Natural killer cell (primary cell): Measurements from ENCODE around the gene AIFM3. TPM values are rescaled to one million over a fixed set of nuclear protein-coding genes. Genes with fewer than 3 reads are reported as not detected.

ENCODE experiments used
- ATAC-seq, 3 donors: fragments of 150-1000 bp in 2 of 3; fragments of 200-7000 bp in 1 of 3; cut with Tn5 transposase; 1 replicate in 1 of 3; 2 replicates in 2 of 3; pipeline ENCODE4 v1.10.0; 2021; ENCODE audit warnings: mild to moderate bottlenecking in 2 of 3, moderate library complexity in 2 of 3
- DNase-seq, 2 donors: peaks; one replicate each; pipeline versions ENCODE4 v3.0.0 to v3.0.0-alpha.2; 2013 to 2021; ENCODE audit warnings: mixed read lengths in 1 of 2
- H3K27ac ChIP-seq: one replicate; pipeline ENCODE4 v1.5.1; 2013; ENCODE audit warnings: mild to moderate bottlenecking, low read length
- H3K27me3 ChIP-seq: one replicate; pipeline ENCODE4 v1.6.1; 2013; ENCODE audit warnings: low read length; ENCODE audit not compliant: control insufficient read depth, insufficient read depth
- H3K36me3 ChIP-seq: one replicate; pipeline ENCODE4 v1.6.1; 2013; ENCODE audit warnings: low read length; ENCODE audit not compliant: control insufficient read depth, insufficient read depth
- H3K4me1 ChIP-seq: one replicate; pipeline ENCODE4 v1.6.1; 2013; ENCODE audit warnings: low read length; ENCODE audit not compliant: control insufficient read depth, insufficient read depth
- H3K4me3 ChIP-seq: one replicate; pipeline ENCODE4 v1.5.1; 2013; ENCODE audit warnings: low read length
- H3K9me3 ChIP-seq: one replicate; pipeline ENCODE4 v1.6.1; 2013; ENCODE audit warnings: low read length; ENCODE audit not compliant: control insufficient read depth, insufficient read depth
- H3K27ac Mint-ChIP-seq, 2 donors: one replicate each; pipeline ENCODE4 v1.8.0; 2022; ENCODE audit warnings: mild to moderate bottlenecking in 2 of 2, mixed read lengths in 2 of 2, moderate library complexity in 1 of 2
- H3K27me3 Mint-ChIP-seq, 2 donors: one replicate each; pipeline ENCODE4 v1.8.0; 2022; ENCODE audit warnings: low read depth in 2 of 2, mixed read lengths in 2 of 2
- H3K36me3 Mint-ChIP-seq: one replicate; pipeline ENCODE4 v1.8.0; 2022; ENCODE audit warnings: mixed read lengths
- H3K4me1 Mint-ChIP-seq, 2 donors: one replicate each; pipeline ENCODE4 v1.8.0; 2022; ENCODE audit warnings: mixed read lengths in 2 of 2
- H3K4me3 Mint-ChIP-seq: one replicate; pipeline ENCODE4 v1.8.0; 2022; ENCODE audit warnings: mild to moderate bottlenecking, moderate library complexity, mixed read lengths
- H3K9me3 Mint-ChIP-seq, 2 donors: one replicate each; pipeline ENCODE4 v1.8.0; 2022; ENCODE audit warnings: mixed read lengths in 2 of 2
- WGBS: methylation state at CpG from one replicate; pipeline ENCODE4 v1.1.7; 2013; ENCODE audit warnings: missing lambda C conversion rate; ENCODE audit not compliant: insufficient coverage; 5-methylcytosine and 5-hydroxymethylcytosine counted together
- intact Hi-C: fragments of 100-400 bp; cut with micrococcal nuclease; formaldehyde crosslinking; loops from one replicate; pipeline ENCODE4 v1.14.2; 2022
- total RNA-seq, 4 donors: library from RNA; stranded (reverse); fragments of 120-200 nt in 1 of 4; gene quantifications; one replicate each; pipeline versions ENCODE4 v1.2.3 to v1.2.4, GENCODE V29; 2013 to 2022
- TF ChIP-seq, protein P1 (sequence below): fragments of 200-600 bp; IDR thresholded peaks from one replicate; pipeline ENCODE4 v1.8.0; 2022; ENCODE audit warnings: antibody characterized with exemption

Gene AIFM3
- total RNA-seq, 3 donors from 2014 or later (not counting 1 experiment from before 2014, with no cell fraction given): 1.5 to 2.3 (median 2.2) TPM

DNA sequence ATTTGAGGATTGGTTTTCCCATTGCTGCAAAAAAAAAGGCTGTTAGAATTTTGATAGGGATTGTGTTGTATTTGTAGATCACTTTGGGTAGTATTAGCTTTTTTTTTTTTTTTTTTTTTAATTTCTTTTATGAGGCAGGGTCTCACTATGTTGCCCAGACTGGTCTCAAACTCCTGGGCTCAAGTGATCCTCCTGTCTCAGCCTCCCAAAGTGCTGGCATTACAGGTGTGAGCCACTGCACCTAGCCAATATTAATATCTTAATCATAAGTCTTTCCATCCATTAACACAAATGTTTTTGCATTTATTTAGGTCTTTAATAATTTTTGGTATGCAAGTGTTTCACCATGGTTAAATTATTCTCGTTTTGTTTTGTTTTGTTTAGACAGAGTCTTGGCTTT lies 23.0 kb upstream of the AIFM3 start:
- peak overlapping the region; percentile 34 to 73 for H3K27ac Mint-ChIP-seq
- peaks cover 9% of the 10 kb centered on the region for H3K4me1 ChIP-seq

DNA sequence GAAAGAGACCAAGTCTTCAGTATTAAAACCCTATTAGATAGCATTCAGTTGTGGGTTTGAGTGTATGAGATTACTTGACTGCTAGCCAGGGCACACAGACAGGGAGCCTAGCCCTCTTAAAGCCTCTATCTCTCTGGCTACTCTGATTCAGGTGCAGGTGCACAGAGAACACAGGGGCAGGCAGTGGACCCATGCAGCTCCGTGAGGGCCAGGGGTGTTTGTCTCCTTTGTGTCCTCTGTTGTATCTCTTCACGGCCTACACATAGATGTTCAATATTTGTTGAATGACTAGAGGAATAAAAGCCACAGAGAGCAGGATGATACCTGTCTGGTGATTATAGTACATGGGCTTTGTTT lies 21.5 kb upstream of the AIFM3 start:
- peaks cover 17% of the 10 kb centered on the region for H3K4me1 ChIP-seq
- H3K4me3 Mint-ChIP-seq: no peak overlapping the region
- H3K4me3 ChIP-seq: no peak overlapping the region
- TF ChIP-seq, protein P1, sequence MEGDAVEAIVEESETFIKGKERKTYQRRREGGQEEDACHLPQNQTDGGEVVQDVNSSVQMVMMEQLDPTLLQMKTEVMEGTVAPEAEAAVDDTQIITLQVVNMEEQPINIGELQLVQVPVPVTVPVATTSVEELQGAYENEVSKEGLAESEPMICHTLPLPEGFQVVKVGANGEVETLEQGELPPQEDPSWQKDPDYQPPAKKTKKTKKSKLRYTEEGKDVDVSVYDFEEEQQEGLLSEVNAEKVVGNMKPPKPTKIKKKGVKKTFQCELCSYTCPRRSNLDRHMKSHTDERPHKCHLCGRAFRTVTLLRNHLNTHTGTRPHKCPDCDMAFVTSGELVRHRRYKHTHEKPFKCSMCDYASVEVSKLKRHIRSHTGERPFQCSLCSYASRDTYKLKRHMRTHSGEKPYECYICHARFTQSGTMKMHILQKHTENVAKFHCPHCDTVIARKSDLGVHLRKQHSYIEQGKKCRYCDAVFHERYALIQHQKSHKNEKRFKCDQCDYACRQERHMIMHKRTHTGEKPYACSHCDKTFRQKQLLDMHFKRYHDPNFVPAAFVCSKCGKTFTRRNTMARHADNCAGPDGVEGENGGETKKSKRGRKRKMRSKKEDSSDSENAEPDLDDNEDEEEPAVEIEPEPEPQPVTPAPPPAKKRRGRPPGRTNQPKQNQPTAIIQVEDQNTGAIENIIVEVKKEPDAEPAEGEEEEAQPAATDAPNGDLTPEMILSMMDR: no peak
- no peaks in the 10 kb centered on the region for H3K27me3 Mint-ChIP-seq
- no peaks in the 10 kb centered on the region for H3K27me3 ChIP-seq
- no peak for DNase-seq
- H3K27ac Mint-ChIP-seq: peak overlapping the region; percentile 60 to 71
- H3K27ac ChIP-seq: no peak overlapping the region
- H3K4me1 Mint-ChIP-seq: peaks cover 69 to 74% of the 10 kb centered on the region in 2 donors
- H3K36me3 Mint-ChIP-seq: peaks cover 4% of the 10 kb centered on the region
- peaks cover 10% of the 10 kb centered on the region for H3K36me3 ChIP-seq
- 91% methylated on average over 2 of the region's 2 CpGs for WGBS
- H3K9me3 Mint-ChIP-seq: no peaks in the 10 kb centered on the region
- ATAC-seq: no peak
- H3K9me3 ChIP-seq: no peaks in the 10 kb centered on the region
- intact Hi-C loops: no loop called here

More for the DNA sequence above, 23.0 kb upstream of the AIFM3 start:
- DNase-seq (no peak), ATAC-seq (no peak)
- H3K27ac ChIP-seq: no peak overlapping the region
- TF ChIP-seq, protein P1: no peak
- Mint-ChIP-seq H3K4me3 (no peak overlapping the region), H3K36me3 (no peaks in the 10 kb centered on the region), H3K4me1 (peaks cover 72 to 76% of the 10 kb centered on the region in 2 donors), H3K9me3 (no peaks in the 10 kb centered on the region), H3K27me3 (no peaks in the 10 kb centered on the region)
- H3K36me3 ChIP-seq: no peaks in the 10 kb centered on the region
- WGBS: no CpG with 5 or more reads among the region's 1 CpG
- H3K27me3 ChIP-seq: no peaks in the 10 kb centered on the region
- no peaks in the 10 kb centered on the region for H3K9me3 ChIP-seq
- intact Hi-C loops: no loop called here
- H3K4me3 ChIP-seq: no peak overlapping the region

DNA sequence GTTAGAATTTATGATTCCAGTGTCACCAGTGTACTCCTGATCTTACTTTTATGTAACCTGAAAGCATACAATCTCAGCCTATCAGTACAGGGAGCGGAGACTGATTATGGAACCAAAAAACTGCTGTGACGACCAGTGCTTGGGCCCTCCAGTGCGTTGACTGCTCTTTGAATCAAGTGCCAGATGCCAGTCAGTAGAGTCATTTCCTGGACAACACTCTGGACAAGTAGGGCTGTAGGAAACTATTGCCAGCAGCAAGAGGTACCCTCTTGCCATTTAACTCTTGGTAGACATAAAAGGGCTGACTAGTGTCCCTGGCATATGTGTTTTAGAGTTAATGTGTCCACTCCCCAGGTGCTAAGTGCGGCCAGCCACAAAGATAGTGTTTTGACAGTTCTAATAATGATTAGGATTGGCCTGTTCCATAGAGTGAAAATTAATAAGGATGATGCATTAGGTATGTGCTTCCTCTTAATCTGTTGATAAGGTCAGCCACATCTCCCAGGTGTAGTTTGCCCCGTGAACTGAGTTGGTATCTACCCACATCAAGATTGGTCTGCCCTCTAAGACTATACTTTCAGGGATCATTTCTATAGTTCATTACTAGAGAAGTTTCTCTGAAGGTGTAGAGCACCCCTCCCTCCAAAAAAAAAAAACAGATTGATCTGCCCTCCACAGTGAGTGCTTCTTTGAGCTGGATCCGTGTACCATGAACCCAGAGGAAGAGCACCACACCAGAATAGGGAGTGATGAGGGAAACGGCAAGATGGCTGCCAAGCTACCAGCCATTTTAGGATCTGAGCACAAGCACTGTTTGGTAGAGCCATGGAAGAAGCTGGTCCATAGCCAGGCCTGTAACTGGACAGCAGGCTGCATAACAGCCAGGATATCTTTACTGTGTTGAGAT lies 20.7 kb upstream of the AIFM3 start:
- peaks cover 62 to 66% of the 10 kb centered on the region in 2 donors for H3K4me1 Mint-ChIP-seq
- TF ChIP-seq, protein P1: no peak
- H3K27ac ChIP-seq: no peak overlapping the region
- H3K27me3 ChIP-seq: no peaks in the 10 kb centered on the region
- no peak overlapping the region for H3K4me3 ChIP-seq
- peak overlapping the region; percentile 60 to 71 for H3K27ac Mint-ChIP-seq
- no peak for ATAC-seq
- DNase-seq: no peak
- H3K36me3 ChIP-seq: peaks cover 17% of the 10 kb centered on the region
- no peak overlapping the region for H3K4me3 Mint-ChIP-seq
- H3K4me1 ChIP-seq: peaks cover 12% of the 10 kb centered on the region
- intact Hi-C loops: no loop called here
- 91% methylated on average over 7 of the region's 7 CpGs for WGBS
- no peaks in the 10 kb centered on the region for H3K9me3 Mint-ChIP-seq
- H3K27me3 Mint-ChIP-seq: no peaks in the 10 kb centered on the region
- H3K9me3 ChIP-seq: no peaks in the 10 kb centered on the region
- H3K36me3 Mint-ChIP-seq: peaks cover 4% of the 10 kb centered on the region
